ENCODE results near the gene THRAP3. TPM values are rescaled to one million over a fixed set of nuclear protein-coding genes. Genes with fewer than 3 reads are reported as not detected.
A peak's percentile ranks its signal among the peaks of the same experiment; 100 is the strongest.
"Not testable (repeated sequence)": the region's sequence is repeated elsewhere in the genome, so short reads cannot be mapped to it uniquely, and the experiment has no call there.

The THRAP3 gene
- 97.9 TPM for polyA plus RNA-seq

GRCh38 chr1:36223996-36224536 lies at the start of gene THRAP3:
THRAP3 (plus strand) TSS chr1:36224443; CDS start chr1:36282564, 58,121 bp downstream.
- Mint-ChIP-seq H3K27me3 (no peaks in the 10 kb centered on the region), H3K4me3 (peak within 1 kb of the TSS; percentile 94 to 100 (median 96)), H3K27ac (peak within 1 kb of the TSS; percentile 97 to 100 (median 98)), H3K36me3 (peaks cover 2% of the 10 kb centered on the region), H3K4me1 (peaks cover 22 to 28% (median 27%) of the 10 kb centered on the region in 3 donors), H3K9me3 (no peaks in the 10 kb centered on the region)

GRCh38 chr1:36174713-36175112 lies 49.5 kb upstream of the THRAP3 start:
- Mint-ChIP-seq H3K36me3 (peaks cover 13% of the 10 kb centered on the region), H3K4me3 (peak overlapping the region in 1 of 4 donors; percentile 79), H3K27ac (no peak overlapping the region), H3K4me1 (peaks cover 3 to 19% (median 6%) of the 10 kb centered on the region in 3 donors), H3K27me3 (no peaks in the 10 kb centered on the region), H3K9me3 (no peaks in the 10 kb centered on the region)

GRCh38 chr1:36175137-36176095 lies 48.8 kb upstream of the THRAP3 start:
- Mint-ChIP-seq H3K4me1 (peaks cover 0 to 19% (median 6%) of the 10 kb centered on the region in 3 donors), H3K27ac (peak overlapping the region in 2 of 3 donors; percentile 81 to 90), H3K4me3 (peak overlapping the region in 3 of 4 donors; percentile 17 to 79 (median 58)), H3K27me3 (no peaks in the 10 kb centered on the region), H3K9me3 (no peaks in the 10 kb centered on the region), H3K36me3 (peaks cover 16% of the 10 kb centered on the region)

- Mint-ChIP-seq H3K9me3 (no peaks in the 10 kb centered on the region), H3K4me3 (no peak overlapping the region), H3K36me3 (peaks cover 16% of the 10 kb centered on the region), H3K27ac (no peak overlapping the region), H3K27me3 (no peaks in the 10 kb centered on the region), H3K4me1 (peaks cover 0 to 19% (median 6%) of the 10 kb centered on the region in 3 donors)
Measured at GRCh38 chr1:36176106-36176949, 47.9 kb upstream of the THRAP3 start.

- Mint-ChIP-seq H3K27ac (no peak overlapping the region), H3K36me3 (peaks cover 16% of the 10 kb centered on the region), H3K4me3 (no peak overlapping the region), H3K9me3 (no peaks in the 10 kb centered on the region), H3K27me3 (no peaks in the 10 kb centered on the region), H3K4me1 (peaks cover 0 to 19% (median 6%) of the 10 kb centered on the region in 3 donors)
Measured at GRCh38 chr1:36177589-36178431, 46.4 kb upstream of the THRAP3 start.

- no peaks in the 10 kb centered on the region for H3K9me3 Mint-ChIP-seq
- no peak overlapping the region for H3K27ac Mint-ChIP-seq
- H3K27me3 Mint-ChIP-seq = no peaks in the 10 kb centered on the region
- peaks cover 0 to 19% (median 6%) of the 10 kb centered on the region in 3 donors for H3K4me1 Mint-ChIP-seq
- H3K4me3 Mint-ChIP-seq = no peak overlapping the region
- peaks cover 14% of the 10 kb centered on the region for H3K36me3 Mint-ChIP-seq
Measured at GRCh38 chr1:36178471-36179219, 45.6 kb upstream of the THRAP3 start.

- Mint-ChIP-seq H3K27me3 (no peaks in the 10 kb centered on the region), H3K9me3 (no peaks in the 10 kb centered on the region), H3K27ac (no peak overlapping the region), H3K4me3 (no peak overlapping the region), H3K4me1 (peaks cover 0 to 16% (median 5%) of the 10 kb centered on the region in 3 donors), H3K36me3 (peaks cover 9% of the 10 kb centered on the region)
Measured at GRCh38 chr1:36179220-36179600, 45.0 kb upstream of the THRAP3 start.

- Mint-ChIP-seq H3K4me3 (no peak overlapping the region), H3K9me3 (no peaks in the 10 kb centered on the region), H3K27ac (peak overlapping the region in 1 of 3 donors; percentile 6), H3K27me3 (no peaks in the 10 kb centered on the region), H3K4me1 (peaks cover 0 to 7% (median 0%) of the 10 kb centered on the region in 3 donors), H3K36me3 (peaks cover 3% of the 10 kb centered on the region)
Measured at GRCh38 chr1:36182734-36183133, 41.5 kb upstream of the THRAP3 start.

GRCh38 chr1:36183309-36183856 lies 40.9 kb upstream of the THRAP3 start:
- Mint-ChIP-seq H3K9me3 (no peaks in the 10 kb centered on the region), H3K4me3 (no peak overlapping the region)

GRCh38 chr1:36187800-36188593 lies 36.2 kb upstream of the THRAP3 start:
- peak overlapping the region in 1 of 3 donors; percentile 0 for H3K27ac Mint-ChIP-seq
- no peaks in the 10 kb centered on the region for H3K36me3 Mint-ChIP-seq
- H3K27me3 Mint-ChIP-seq = peaks cover 1% of the 10 kb centered on the region
- peaks cover 0 to 8% (median 2%) of the 10 kb centered on the region in 3 donors for H3K4me1 Mint-ChIP-seq
- no peak overlapping the region for H3K4me3 Mint-ChIP-seq
- no peaks in the 10 kb centered on the region for H3K9me3 Mint-ChIP-seq

More at GRCh38 chr1:36183309-36183856, 40.9 kb upstream of the THRAP3 start:
- peaks cover 1% of the 10 kb centered on the region for H3K27me3 Mint-ChIP-seq
- peaks cover 0 to 10% (median 2%) of the 10 kb centered on the region in 3 donors for H3K4me1 Mint-ChIP-seq
- peak overlapping the region in 1 of 3 donors; percentile 6 for H3K27ac Mint-ChIP-seq
- H3K36me3 Mint-ChIP-seq = peaks cover 3% of the 10 kb centered on the region

GRCh38 chr1:36196805-36197204 lies 27.4 kb upstream of the THRAP3 start:
- not testable (repeated sequence) for H3K9me3 Mint-ChIP-seq, H3K4me3 Mint-ChIP-seq, H3K27ac Mint-ChIP-seq, H3K36me3 Mint-ChIP-seq
- H3K4me1 Mint-ChIP-seq = peaks cover 6 to 10% (median 8%) of the 10 kb centered on the region in 3 donors
- H3K27me3 Mint-ChIP-seq = peaks cover 14% of the 10 kb centered on the region

- H3K4me1 Mint-ChIP-seq = peaks cover 6 to 10% (median 8%) of the 10 kb centered on the region in 3 donors
- peaks cover 14% of the 10 kb centered on the region for H3K27me3 Mint-ChIP-seq
- no peak overlapping the region for H3K27ac Mint-ChIP-seq
- H3K36me3 Mint-ChIP-seq = peaks cover 3% of the 10 kb centered on the region
- H3K9me3 Mint-ChIP-seq = no peaks in the 10 kb centered on the region
- no peak overlapping the region for H3K4me3 Mint-ChIP-seq
Measured at GRCh38 chr1:36198641-36199040, 25.6 kb upstream of the THRAP3 start.

Data from IgD-negative memory B cell (primary cell).